ENCODE results near the gene MKNK2.

DNA sequence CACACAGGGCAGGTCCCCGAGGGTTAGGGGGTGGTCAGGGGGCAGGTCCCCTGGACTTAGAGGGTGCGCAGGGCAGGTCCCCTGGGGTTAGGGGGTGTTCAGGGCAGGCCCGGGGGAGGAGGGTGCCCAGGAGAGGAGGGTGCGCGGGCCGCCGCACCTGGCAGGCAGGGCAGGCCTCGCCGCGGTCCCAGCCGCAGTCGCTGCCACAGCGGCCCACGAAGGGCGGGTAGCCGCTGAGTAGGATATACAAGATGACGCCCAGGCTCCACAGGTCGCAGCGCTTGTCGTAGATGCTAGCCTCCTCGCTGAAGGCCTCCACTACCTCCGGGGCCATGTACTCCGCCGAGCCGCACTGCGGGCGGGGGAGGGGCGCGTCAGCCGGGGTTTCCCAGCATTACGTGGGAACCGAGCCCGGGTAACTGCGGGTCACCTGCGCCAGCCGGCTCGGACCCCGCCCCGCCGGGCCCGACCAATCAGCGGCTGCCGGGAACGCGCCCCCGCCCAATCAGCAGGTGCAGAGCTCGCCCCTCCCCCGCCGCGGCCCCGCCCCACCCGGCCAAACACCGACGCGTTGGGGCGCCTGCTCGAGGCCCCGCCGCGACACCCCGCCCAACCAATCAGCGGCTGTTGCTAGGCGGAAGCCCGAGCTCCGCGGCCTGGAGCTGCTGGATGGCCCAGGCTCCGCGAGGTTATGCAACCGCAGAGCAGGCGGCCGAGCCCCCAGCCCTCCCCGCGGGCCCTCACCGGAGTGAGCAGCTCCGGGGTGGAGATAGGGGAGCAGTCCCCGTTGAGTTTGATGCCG, 9.2 kb downstream of the MKNK2 start:
- TF ChIP-seq, protein P1, sequence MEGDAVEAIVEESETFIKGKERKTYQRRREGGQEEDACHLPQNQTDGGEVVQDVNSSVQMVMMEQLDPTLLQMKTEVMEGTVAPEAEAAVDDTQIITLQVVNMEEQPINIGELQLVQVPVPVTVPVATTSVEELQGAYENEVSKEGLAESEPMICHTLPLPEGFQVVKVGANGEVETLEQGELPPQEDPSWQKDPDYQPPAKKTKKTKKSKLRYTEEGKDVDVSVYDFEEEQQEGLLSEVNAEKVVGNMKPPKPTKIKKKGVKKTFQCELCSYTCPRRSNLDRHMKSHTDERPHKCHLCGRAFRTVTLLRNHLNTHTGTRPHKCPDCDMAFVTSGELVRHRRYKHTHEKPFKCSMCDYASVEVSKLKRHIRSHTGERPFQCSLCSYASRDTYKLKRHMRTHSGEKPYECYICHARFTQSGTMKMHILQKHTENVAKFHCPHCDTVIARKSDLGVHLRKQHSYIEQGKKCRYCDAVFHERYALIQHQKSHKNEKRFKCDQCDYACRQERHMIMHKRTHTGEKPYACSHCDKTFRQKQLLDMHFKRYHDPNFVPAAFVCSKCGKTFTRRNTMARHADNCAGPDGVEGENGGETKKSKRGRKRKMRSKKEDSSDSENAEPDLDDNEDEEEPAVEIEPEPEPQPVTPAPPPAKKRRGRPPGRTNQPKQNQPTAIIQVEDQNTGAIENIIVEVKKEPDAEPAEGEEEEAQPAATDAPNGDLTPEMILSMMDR (IDR thresholded peaks at IDR 0.05) = no peak
- TF ChIP-seq EZH2 (IDR thresholded peaks at IDR 0.05; ENCODE audit: borderline replicate concordance, insufficient read depth, low read depth, low read length, poor library complexity, severe bottlenecking) = no peak

Measured in B cell (primary cell).